ENCODE measurements around the gene TRIM54. TPM values are rescaled to one million over a fixed set of nuclear protein-coding genes. Genes with fewer than 3 reads are reported as not detected.

Gene TRIM54
- total RNA-seq, 1 donor from 2014 or later: not detected

- no peaks in the 10 kb centered on the region for H3K36me3 ChIP-seq
- TF ChIP-seq CTCF (IDR thresholded peaks at IDR 0.05): no peak
- no peak overlapping the region for H3K4me3 ChIP-seq
- ATAC-seq (no peak), DNase-seq (no peak)
- no peaks in the 10 kb centered on the region for H3K4me1 ChIP-seq
- H3K9me3 ChIP-seq: no peaks in the 10 kb centered on the region
- no peak overlapping the region for H3K27ac ChIP-seq
- peaks cover 27% of the 10 kb centered on the region for H3K27me3 ChIP-seq (ENCODE audit: low read depth)
- intact Hi-C loops (cut with DNase I): no loop called here
These were observed 31.4 kb upstream of the TRIM54 start for GRCh38 chr2:27250652-27251379.

- Histone ChIP-seq H3K27ac (no peak overlapping the region), H3K9me3 (no peaks in the 10 kb centered on the region), H3K4me3 (no peak overlapping the region), H3K27me3 (ENCODE audit: low read depth) (peaks cover 34% of the 10 kb centered on the region), H3K36me3 (no peaks in the 10 kb centered on the region), H3K4me1 (no peaks in the 10 kb centered on the region)
- no peak for TF ChIP-seq CTCF (IDR thresholded peaks at IDR 0.05)
- intact Hi-C loops (cut with DNase I): no loop called here
- no peak for DNase-seq
- no peak for ATAC-seq
These were observed 30.5 kb upstream of the TRIM54 start for GRCh38 chr2:27251766-27252165.

GRCh38 chr2:27255187-27255586 lies 27.0 kb upstream of the TRIM54 start:
- Histone ChIP-seq H3K36me3 (no peaks in the 10 kb centered on the region), H3K27ac (no peak overlapping the region), H3K27me3 (ENCODE audit: low read depth) (peaks cover 60% of the 10 kb centered on the region), H3K9me3 (no peaks in the 10 kb centered on the region), H3K4me1 (no peaks in the 10 kb centered on the region), H3K4me3 (no peak overlapping the region)
- ATAC-seq (no peak), DNase-seq (no peak)
- no peak for TF ChIP-seq CTCF (IDR thresholded peaks at IDR 0.05)
- intact Hi-C loops (cut with DNase I): no loop called here

- intact Hi-C loops (cut with DNase I): no loop called here
- H3K27me3 ChIP-seq (ENCODE audit: low read depth): peaks cover 62% of the 10 kb centered on the region
These were observed 26.6 kb upstream of the TRIM54 start for GRCh38 chr2:27255660-27256059.

GRCh38 chr2:27256855-27257454 lies 25.3 kb upstream of the TRIM54 start:
- TF ChIP-seq CTCF (IDR thresholded peaks at IDR 0.05): no peak
- Histone ChIP-seq H3K4me1 (no peaks in the 10 kb centered on the region), H3K27me3 (ENCODE audit: low read depth) (peaks cover 66% of the 10 kb centered on the region), H3K36me3 (no peaks in the 10 kb centered on the region), H3K27ac (no peak overlapping the region), H3K9me3 (no peaks in the 10 kb centered on the region), H3K4me3 (no peak overlapping the region)
- ATAC-seq (no peak), DNase-seq (no peak)
- intact Hi-C loops (cut with DNase I): no loop called here

More at GRCh38 chr2:27255660-27256059, 26.6 kb upstream of the TRIM54 start:
- Histone ChIP-seq H3K27ac (no peak overlapping the region), H3K4me3 (no peak overlapping the region), H3K4me1 (no peaks in the 10 kb centered on the region), H3K9me3 (no peaks in the 10 kb centered on the region), H3K36me3 (no peaks in the 10 kb centered on the region)
- DNase-seq (no peak), ATAC-seq (no peak)
- TF ChIP-seq CTCF (IDR thresholded peaks at IDR 0.05): no peak
